Measurements from ENCODE around the gene PALD1. TPM values are rescaled to one million over a fixed set of nuclear protein-coding genes. Genes with fewer than 3 reads are reported as not detected.

Gene PALD1
- polyA plus RNA-seq, 3 donors, result 0.04 to 0.11 TPM; not detected in 1

- H3K4me1 Mint-ChIP-seq, result peaks cover 58% of the 10 kb centered on the region
- intact Hi-C loops (cut with micrococcal nuclease), result no loop called here
- peaks cover 0 to 4% of the 10 kb centered on the region in 2 donors for H3K36me3 Mint-ChIP-seq
- Histone ChIP-seq H2AFZ (ENCODE audit: insufficient read depth, low read depth, low read length, poor library complexity, severe bottlenecking) (peak overlapping the region; percentile 63), H3K4me3 (replicated peaks in 1 of 3; ENCODE audit: low read depth in 2 of 3, low read length in 3 of 3) (peak overlapping the region in 2 of 3 experiments; percentile 1 to 58), H3K4me1 (ENCODE audit: control insufficient read depth in 1 of 2, insufficient read depth in 2 of 2, low read length in 2 of 2) (peaks cover 30 to 43% of the 10 kb centered on the region in 2 donors), H3K9ac (ENCODE audit: insufficient read depth, low read length, poor library complexity, severe bottlenecking) (no peak overlapping the region), H3K4me2 (replicated peaks; ENCODE audit: extremely low read depth, low read length, poor library complexity, severe bottlenecking) (peak overlapping the region; percentile 56), H3K36me3 (replicated peaks in 1 of 2; ENCODE audit: control insufficient read depth in 1 of 2, insufficient read depth in 2 of 2, low read length in 2 of 2) (no peaks in the 10 kb centered on the region), H3K27ac (ENCODE audit: low read depth in 1 of 2, low read length in 2 of 2) (peak overlapping the region in 1 of 2 donors; percentile 61), H3K9me3 (replicated peaks in 1 of 2; ENCODE audit: control insufficient read depth in 1 of 2, insufficient read depth in 1 of 2, low read length in 2 of 2) (no peaks in the 10 kb centered on the region), H3K79me2 (ENCODE audit: insufficient read depth, low read length) (no peaks in the 10 kb centered on the region), H4K20me1 (ENCODE audit: insufficient read depth, low read length) (no peaks in the 10 kb centered on the region), H3K27me3 (ENCODE audit: control insufficient read depth in 2 of 2, insufficient read depth in 2 of 2, low read length in 2 of 2) (no peaks in the 10 kb centered on the region)
- peak overlapping the region; percentile 57 to 91 (median 82) for H3K27ac Mint-ChIP-seq
- peaks cover 0 to 5% (median 0%) of the 10 kb centered on the region in 3 donors for H3K27me3 Mint-ChIP-seq (ENCODE audit: low read depth in 3 of 3)
- peaks cover 0 to 6% (median 0%) of the 10 kb centered on the region in 7 donors for H3K9me3 Mint-ChIP-seq
- TF ChIP-seq CTCF (IDR thresholded peaks at IDR 0.05), result no peak
- 0% methylated on average over 4 of the region's 12 CpGs for WGBS (ENCODE audit: insufficient coverage)
- H3K4me3 Mint-ChIP-seq, result peak overlapping the region; percentile 58 to 70
- DNase-seq, result peak; percentile 84 to 91 (median 87)
These were observed 97.6 kb downstream of the PALD1 start for GRCh38 chr10:70575874-70576802.

DNA sequence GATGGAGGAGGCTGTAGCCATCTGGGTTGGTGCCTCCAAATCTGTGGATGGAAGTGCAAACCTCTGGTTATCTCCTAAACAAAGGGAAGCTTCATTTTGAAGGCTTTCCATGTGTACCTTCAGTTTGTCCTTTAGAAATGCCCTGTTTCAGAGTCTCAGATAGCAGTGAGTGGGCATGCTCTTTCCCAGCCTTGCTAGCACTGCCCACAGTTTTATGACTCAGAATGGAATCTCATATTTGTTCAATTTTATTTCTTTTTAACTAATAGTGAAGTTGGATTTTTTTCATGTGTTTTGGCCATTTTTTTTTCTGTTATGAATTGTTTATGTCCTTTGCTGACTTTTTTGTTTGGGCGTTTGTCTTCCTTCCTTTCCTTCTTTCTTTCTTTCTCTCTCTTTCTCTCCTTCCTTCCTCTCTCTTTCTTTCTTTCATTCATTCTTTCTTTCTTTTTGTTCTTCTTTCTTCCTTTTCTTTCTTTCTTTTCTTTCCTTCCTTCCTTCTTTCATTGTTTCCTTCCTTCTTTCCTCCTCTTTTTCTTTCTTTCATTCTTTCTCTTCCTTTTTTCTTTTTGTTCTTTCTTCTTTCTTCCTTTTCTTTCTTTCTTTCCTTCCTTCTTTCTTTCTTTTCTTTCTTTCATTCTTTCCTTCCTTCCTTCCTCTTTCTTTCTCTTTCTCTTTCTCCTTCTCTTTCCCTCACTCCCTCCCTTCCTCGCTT lies 98.4 kb downstream of the PALD1 start:
- peak overlapping the region in 1 of 3 experiments; percentile 58 for H3K4me3 ChIP-seq (replicated peaks in 1 of 3; ENCODE audit: low read depth in 2 of 3, low read length in 3 of 3)
- no peak overlapping the region for H3K9ac ChIP-seq (ENCODE audit: insufficient read depth, low read length, poor library complexity, severe bottlenecking)
- DNase-seq, result no peak
- WGBS (ENCODE audit: insufficient coverage), result 100% methylated on average over 1 of the region's 2 CpGs
- intact Hi-C loops (cut with micrococcal nuclease), result no loop called here
- H3K27ac Mint-ChIP-seq, result peak overlapping the region in 6 of 7 donors; percentile 34 to 84 (median 72)
- peak overlapping the region; percentile 63 for H2AFZ ChIP-seq (ENCODE audit: insufficient read depth, low read depth, low read length, poor library complexity, severe bottlenecking)
- no peaks in the 10 kb centered on the region for H4K20me1 ChIP-seq (ENCODE audit: insufficient read depth, low read length)
- H3K9me3 ChIP-seq (replicated peaks in 1 of 2; ENCODE audit: control insufficient read depth in 1 of 2, insufficient read depth in 1 of 2, low read length in 2 of 2), result no peaks in the 10 kb centered on the region
- H3K36me3 ChIP-seq (replicated peaks in 1 of 2; ENCODE audit: control insufficient read depth in 1 of 2, insufficient read depth in 2 of 2, low read length in 2 of 2), result no peaks in the 10 kb centered on the region
- H3K4me1 Mint-ChIP-seq, result peaks cover 52% of the 10 kb centered on the region
- H3K79me2 ChIP-seq (ENCODE audit: insufficient read depth, low read length), result no peaks in the 10 kb centered on the region
- peak overlapping the region in 1 of 2 donors; percentile 70 for H3K4me3 Mint-ChIP-seq
- peak overlapping the region; percentile 56 for H3K4me2 ChIP-seq (replicated peaks; ENCODE audit: extremely low read depth, low read length, poor library complexity, severe bottlenecking)
- peak overlapping the region in 1 of 2 donors; percentile 61 for H3K27ac ChIP-seq (ENCODE audit: low read depth in 1 of 2, low read length in 2 of 2)
- peaks cover 0 to 5% (median 0%) of the 10 kb centered on the region in 3 donors for H3K27me3 Mint-ChIP-seq (ENCODE audit: low read depth in 3 of 3)
- H3K4me1 ChIP-seq (ENCODE audit: control insufficient read depth in 1 of 2, insufficient read depth in 2 of 2, low read length in 2 of 2), result peaks cover 30 to 43% of the 10 kb centered on the region in 2 donors
- H3K9me3 Mint-ChIP-seq, result peaks cover 0 to 6% (median 0%) of the 10 kb centered on the region in 7 donors
- no peaks in the 10 kb centered on the region for H3K27me3 ChIP-seq (ENCODE audit: control insufficient read depth in 2 of 2, insufficient read depth in 2 of 2, low read length in 2 of 2)
- TF ChIP-seq CTCF (IDR thresholded peaks at IDR 0.05), result no peak
- H3K36me3 Mint-ChIP-seq, result peaks cover 0 to 4% of the 10 kb centered on the region in 2 donors
